Testis (tissue), 2 donors: Measurements from ENCODE around the gene PHF23.

Experiments used
- POLR2A ChIP-seq: fragments of 450-650 bp; IDR thresholded peaks from one replicate; pipeline ENCODE4 v1.6.1; 2017; ENCODE audit warnings: antibody characterized with exemption, mild to moderate bottlenecking, moderate library complexity
- TF ChIP-seq, protein P1 (sequence below), 3 experiments: fragments of 450-650 bp in 2 of 3; fragments of 200-600 bp in 1 of 3; sonication (generic) in 1 of 3; IDR thresholded peaks; one replicate each; pipeline ENCODE4 v1.5.1; 2016 to 2019; ENCODE audit warnings: antibody characterized with exemption in 3 of 3, mild to moderate bottlenecking in 2 of 3, moderate library complexity in 1 of 3

DNA sequence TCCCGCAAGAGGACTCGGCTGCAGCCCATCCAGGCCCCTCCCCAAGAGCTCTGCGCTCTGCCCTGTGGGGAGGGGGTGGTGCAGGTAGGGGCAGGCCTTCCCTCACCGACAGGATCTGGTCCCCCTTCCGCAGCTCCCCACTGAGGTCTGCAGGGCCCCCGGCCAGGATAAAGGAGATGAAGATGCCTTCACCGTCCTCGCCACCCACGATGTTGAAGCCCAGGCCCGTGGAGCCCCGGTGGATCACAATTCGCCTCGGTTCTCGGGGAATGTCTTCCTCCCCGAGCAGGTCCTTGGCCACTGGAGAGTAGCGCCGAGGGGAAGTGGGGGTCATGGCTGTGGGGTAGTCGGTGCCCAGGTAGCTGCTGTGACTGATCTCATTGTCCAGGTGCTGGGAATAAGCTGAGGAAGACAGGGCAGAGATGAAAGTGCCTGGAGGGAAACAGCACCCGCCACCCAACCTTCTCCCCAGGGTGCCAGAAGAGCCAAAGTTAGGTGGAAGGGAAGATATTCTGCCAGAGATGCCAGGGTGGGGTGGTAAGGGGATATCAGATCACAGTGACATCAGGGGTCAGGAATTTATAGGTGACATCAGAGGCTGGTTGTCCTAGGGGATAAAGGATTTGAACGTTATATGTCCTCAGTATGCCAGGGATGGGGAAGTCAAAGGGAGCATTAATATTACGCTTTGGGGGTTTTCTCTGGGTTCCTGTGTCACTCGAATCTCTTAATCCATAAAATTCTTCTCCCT lies 42.4 kb downstream of the PHF23 start:
- no peak for TF ChIP-seq POLR2A
- TF ChIP-seq, protein P1, sequence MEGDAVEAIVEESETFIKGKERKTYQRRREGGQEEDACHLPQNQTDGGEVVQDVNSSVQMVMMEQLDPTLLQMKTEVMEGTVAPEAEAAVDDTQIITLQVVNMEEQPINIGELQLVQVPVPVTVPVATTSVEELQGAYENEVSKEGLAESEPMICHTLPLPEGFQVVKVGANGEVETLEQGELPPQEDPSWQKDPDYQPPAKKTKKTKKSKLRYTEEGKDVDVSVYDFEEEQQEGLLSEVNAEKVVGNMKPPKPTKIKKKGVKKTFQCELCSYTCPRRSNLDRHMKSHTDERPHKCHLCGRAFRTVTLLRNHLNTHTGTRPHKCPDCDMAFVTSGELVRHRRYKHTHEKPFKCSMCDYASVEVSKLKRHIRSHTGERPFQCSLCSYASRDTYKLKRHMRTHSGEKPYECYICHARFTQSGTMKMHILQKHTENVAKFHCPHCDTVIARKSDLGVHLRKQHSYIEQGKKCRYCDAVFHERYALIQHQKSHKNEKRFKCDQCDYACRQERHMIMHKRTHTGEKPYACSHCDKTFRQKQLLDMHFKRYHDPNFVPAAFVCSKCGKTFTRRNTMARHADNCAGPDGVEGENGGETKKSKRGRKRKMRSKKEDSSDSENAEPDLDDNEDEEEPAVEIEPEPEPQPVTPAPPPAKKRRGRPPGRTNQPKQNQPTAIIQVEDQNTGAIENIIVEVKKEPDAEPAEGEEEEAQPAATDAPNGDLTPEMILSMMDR (IDR thresholded peaks at IDR 0.05), result no peak
